Ammon's horn (tissue), 1 donor: Measurements from ENCODE around the gene LRRC59.

Source experiments
- DNase-seq: peaks from one replicate; pipeline ENCODE4 v3.0.0-alpha.2; 2016; ENCODE audit warnings: low spot score

The LRRC59 gene

DNA sequence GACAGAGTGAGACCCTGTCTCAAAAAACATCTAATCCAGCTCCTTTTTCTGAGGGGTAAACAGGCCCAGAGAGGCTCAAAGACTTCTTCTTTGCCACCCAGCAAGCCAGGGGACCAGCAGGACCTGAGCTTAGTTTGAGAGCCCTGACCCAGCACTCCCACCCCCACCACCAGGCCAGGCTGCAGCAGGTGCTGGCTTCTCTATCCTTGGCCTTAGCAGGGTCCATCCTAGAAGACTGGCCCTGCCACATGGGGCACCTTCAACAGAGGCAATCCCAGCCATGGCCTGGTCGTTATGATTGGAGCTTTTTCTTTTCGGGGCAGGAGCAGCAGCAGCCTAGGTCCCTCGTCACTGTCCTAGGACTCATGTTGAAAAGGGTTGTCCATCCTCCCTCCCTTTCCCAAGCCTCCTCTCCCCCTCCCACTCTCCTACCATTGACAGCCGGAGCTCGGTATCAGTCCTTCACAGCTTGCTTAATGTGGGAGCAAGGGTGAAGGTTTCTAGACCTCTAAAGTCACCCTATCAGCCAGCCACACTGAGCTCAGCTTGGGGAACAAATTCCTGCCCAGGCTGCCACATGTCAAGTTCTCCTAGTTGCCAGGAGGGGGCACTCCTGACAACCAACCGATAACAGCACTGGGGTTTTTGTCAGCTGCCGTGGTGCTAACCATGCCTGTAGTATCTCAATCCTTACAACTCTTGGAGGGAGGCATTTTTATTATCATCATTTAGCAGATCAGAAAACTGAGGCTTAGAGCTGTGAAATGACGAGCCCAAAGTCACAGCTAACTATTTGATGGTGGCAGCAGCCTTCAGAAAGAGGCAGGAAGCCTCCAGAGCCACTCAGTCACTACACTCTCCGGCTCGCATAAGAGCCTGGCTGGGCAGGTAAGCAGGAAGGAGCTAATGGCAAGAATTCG lies 35.5 kb downstream of the LRRC59 start:
- peak; percentile 86 for DNase-seq

DNA sequence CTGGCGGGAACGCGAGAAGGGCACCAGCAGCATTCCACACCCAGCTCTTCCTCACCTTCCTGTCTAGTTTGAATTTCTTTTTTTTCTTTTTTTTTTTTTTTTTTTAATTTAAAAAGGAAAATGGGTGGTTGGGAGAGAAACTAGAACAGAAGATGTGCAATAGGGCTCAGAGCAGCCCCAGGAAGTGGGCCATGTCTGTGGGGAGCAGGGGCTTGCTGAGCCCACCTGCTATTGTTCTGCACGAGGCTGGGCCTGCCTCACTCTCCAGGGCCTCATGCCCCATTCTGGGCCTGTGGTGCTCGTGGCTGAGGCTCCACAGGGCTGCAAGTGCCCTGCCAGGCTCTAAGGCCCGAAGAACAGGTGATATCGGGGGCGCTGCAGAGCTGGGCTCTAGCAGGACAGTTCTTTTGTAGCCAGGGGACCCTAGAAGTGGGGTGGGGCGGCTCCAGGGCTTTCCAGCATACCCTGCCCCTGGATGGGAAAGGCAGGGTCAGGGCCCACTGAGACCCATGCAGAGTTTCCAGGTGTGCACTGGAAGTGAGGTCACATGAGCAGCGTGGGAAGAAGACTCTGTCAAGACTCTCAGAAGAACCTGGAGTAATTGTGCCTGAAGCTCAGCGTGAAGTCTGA lies 36.7 kb downstream of the LRRC59 start:
- DNase-seq: no peak

DNA sequence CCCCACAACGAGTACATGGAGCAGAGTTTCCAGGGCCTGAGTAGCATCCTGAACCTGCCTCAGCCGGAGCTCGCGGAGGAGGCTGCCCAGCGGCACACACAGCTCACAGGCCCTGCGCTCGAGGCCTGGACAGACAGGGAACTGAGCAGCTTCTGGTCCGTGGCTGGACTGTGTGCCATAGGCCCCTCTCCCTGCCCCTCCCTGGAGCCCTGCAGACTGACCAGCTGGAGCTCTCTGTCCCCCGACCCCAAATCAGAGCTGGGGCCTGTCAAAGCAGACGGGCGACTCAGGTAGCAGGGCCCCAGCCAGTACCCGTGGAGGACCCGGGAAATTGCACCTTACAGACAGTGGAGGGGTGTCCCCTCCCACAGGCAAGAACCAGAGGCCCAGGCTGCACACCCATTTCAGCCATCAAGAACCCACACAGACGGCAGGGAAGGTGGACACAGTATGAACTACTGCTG lies 37.3 kb downstream of the LRRC59 start:
- no peak for DNase-seq

GRCh38 chr17:50359005-50359699 lies 38.2 kb downstream of the LRRC59 start:
- no peak for DNase-seq

GRCh38 chr17:50358177-50358576 lies 39.1 kb downstream of the LRRC59 start:
- DNase-seq: no peak

DNA sequence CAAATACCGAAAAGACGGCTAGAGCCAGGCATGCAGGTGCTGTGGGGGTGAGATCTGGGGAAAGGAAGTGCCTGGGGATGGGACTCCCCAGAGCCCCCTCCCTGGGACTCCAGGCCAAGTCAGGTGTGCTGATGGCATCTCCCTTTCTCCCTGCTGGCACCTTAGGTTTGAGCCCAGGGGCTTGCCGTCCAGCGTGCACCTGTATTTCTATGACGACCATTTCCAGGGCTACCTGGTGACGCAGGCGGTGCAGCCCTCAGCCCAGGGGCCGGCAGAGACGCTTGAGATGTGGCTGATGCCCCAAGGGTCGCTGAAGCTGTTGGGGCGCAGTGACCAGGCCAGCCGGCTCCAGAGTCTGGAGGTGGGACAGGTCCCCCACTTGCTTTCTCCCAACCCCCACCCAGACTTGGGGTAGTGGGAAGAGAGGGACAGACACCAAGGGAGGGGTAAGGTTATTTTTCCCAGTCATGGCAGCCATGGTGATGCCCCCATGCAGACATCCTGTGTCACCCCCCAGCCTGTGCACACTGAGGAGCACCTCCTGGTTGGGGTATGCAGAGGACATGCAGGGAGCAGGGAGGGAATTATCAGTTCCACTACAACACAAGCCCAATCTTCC lies 40.3 kb downstream of the LRRC59 start:
- DNase-seq: no peak

GRCh38 chr17:50356418-50356817 lies 40.9 kb downstream of the LRRC59 start:
- DNase-seq: no peak

- no peak for DNase-seq
Measured at GRCh38 chr17:50355701-50356341, 41.5 kb downstream of the LRRC59 start.

- no peak for DNase-seq
Measured at GRCh38 chr17:50355336-50355700, 42.0 kb downstream of the LRRC59 start.

- DNase-seq: no peak
Measured at GRCh38 chr17:50354776-50355175, 42.5 kb downstream of the LRRC59 start.

DNA sequence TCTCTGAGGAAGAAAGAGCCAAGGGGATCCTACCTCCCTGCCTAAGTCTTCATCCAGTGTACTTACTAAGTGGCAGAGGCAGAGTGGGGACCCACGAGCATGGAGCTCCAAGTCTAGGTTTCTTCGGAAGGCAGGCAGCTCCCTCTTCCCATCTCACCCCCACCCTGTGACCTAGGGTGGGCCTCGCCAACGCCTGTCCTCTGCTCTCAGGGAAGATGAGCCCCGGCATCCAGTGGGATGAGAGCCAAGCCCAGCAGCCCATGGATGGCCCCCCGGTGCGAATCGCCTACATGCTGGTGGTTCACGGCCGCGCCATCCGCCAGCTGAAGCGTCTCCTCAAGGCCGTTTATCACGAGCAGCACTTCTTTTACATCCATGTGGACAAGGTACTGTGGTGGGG lies 43.1 kb downstream of the LRRC59 start:
- DNase-seq: no peak

- DNase-seq: no peak
Measured at GRCh38 chr17:50353600-50354195, 43.6 kb downstream of the LRRC59 start.

DNA sequence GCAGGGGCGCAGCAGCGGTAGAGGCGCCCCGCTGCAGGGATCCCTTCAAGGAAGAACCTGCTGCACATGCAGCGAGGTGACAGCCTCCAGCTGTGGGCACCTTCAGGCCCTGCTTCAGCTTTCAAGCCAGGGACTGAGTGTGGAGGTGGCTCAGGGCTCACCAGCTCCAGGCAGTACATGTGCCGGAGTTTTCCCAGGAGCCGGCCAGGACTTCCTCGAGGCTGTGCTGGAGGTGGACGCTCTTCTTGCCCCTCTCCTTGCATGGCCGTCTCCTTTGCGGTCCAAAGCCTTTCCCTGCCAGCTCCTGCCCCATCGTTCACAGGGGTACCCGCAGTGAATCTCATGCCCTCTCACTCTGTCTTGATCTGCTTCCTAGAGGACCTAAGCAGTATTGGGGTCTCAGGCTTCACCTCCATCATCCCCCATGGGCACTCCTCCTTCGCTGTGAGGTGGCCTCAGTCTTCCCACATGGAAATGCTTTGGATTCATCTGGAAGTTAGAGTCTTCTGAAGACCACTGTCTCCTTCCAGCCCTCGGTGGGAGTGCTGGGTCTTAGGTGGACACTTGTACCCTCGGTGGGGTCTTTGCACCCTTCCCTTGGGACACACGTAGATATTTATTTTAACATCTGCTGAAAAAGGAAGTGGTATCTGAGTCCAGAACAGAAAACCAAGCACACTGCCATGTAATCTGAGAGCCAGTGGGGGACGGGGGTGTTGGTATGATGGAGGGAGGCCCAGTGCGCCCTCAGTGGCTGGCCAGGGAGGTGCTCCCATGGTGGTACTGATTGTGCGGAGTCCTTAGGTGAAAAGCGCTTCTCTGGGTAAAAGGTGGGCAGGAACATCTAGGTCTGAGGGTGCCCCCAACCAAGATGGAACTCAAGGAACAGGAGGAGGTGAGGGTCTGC lies 44.4 kb downstream of the LRRC59 start:
- no peak for DNase-seq

- DNase-seq: no peak
Measured at GRCh38 chr17:50352072-50352692, 45.1 kb downstream of the LRRC59 start.

DNA sequence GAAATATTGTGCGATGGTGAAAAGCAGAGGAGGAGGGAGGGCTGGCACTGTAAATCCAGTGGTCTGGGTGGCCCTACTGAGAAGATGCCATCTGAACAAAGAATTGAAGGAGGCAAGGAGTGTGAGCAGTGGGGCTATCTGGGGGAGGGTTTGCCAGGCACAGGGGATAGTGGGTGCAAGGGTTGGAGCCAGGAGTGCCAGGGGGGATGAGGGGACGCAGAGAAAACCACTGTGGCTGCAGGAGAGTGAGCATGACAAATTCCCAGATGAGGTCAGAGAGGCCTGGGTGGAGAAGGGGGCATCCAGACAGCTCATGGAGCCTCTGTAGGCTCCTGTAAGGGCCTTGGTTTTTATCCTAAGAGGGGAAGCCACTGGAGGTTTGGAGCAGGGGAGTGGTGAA lies 46.6 kb downstream of the LRRC59 start:
- DNase-seq: no peak

- no peak for DNase-seq
Measured at GRCh38 chr17:50349243-50349600, 48.1 kb downstream of the LRRC59 start.

DNA sequence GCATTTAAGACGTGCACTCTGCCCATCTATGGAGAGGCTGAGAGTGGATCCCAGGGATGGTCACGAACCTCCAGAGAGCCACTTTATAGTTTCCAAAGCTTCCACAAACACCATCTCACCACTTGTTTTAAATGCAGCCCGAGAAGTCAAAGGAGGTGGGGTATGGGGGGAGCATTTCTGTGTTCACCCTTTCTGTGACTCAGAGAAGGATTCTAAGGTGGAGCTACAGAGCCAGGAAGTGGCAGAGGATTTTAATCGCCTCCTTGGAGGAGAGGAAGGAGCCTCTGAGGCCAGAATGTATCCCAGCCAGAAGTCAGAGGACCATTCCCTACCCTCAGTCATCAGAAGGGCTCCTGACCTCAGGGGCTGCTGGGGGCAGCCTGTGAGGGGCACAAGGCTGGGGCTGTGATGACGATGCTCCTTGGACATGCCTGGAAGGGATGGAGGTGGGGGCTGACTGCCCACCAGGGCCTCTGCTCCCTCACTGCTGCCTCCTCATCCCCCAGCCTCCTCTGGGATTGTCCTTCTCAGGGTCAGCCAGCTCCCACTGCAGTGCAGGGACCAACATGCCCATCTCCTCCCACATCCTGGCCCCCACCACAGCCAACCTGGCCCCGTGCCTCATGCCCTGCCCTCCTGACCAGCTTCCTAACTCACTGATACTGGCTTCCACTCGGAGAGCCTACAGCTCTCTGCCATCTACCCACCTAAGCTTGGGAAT lies 48.6 kb downstream of the LRRC59 start:
- DNase-seq: no peak

DNA sequence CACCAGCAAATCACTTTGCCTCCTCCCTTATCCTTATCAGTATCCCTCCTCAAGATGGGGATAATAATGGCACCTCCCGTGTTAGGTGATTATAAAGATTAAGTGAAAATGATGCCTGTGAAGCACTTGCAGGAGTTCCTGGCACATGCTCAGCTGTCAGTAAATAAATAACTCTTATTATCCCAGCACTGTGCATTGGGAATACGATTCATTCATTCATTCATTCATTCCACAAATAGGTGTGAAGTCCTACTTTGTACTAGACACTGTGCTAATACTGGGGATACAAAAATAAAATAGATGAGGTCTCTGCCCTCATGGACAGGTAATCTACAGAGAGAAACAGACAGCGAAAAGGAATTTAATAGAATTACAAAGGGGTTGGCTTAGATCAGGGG lies 49.4 kb downstream of the LRRC59 start:
- DNase-seq: no peak
